NB4 (cell line): ENCODE data around the gene L3MBTL4.

Experiments used
- CTCF ChIP-seq: IDR thresholded peaks from one replicate; pipeline ENCODE4 v1.5.1; 2012; ENCODE audit warnings: low read depth, low read length
- MAX ChIP-seq: IDR thresholded peaks from 2 replicates; pipeline ENCODE4 v1.6.1; 2011; ENCODE audit warnings: low read depth, low read length
- MYC ChIP-seq: IDR thresholded peaks from 2 replicates; pipeline ENCODE4 v1.6.1; 2011; ENCODE audit warnings: low read depth, low read length
- POLR2A ChIP-seq: IDR thresholded peaks from 2 replicates; pipeline ENCODE4 v1.6.1; 2011; ENCODE audit warnings: mild to moderate bottlenecking; ENCODE audit not compliant: insufficient read length; ENCODE audit errors: extremely low read depth

GRCh38 chr18:5914951-5915350, 499.8 kb downstream of the L3MBTL4 start:
- TF ChIP-seq CTCF (no peak), MAX (no peak), POLR2A (no peak), MYC (no peak)
